Measurements from ENCODE around the gene CD74. TPM values are rescaled to one million over a fixed set of nuclear protein-coding genes. Genes with fewer than 3 reads are reported as not detected.
A peak's percentile ranks its signal among the peaks of the same experiment; 100 is the strongest.
"Not testable (repeated sequence)": the region's sequence is repeated elsewhere in the genome, so short reads cannot be mapped to it uniquely, and the experiment has no call there.

CD74 gene
- total RNA-seq, 4 donors from 2014 or later, result 118 to 1,231 (median 675) TPM

DNA sequence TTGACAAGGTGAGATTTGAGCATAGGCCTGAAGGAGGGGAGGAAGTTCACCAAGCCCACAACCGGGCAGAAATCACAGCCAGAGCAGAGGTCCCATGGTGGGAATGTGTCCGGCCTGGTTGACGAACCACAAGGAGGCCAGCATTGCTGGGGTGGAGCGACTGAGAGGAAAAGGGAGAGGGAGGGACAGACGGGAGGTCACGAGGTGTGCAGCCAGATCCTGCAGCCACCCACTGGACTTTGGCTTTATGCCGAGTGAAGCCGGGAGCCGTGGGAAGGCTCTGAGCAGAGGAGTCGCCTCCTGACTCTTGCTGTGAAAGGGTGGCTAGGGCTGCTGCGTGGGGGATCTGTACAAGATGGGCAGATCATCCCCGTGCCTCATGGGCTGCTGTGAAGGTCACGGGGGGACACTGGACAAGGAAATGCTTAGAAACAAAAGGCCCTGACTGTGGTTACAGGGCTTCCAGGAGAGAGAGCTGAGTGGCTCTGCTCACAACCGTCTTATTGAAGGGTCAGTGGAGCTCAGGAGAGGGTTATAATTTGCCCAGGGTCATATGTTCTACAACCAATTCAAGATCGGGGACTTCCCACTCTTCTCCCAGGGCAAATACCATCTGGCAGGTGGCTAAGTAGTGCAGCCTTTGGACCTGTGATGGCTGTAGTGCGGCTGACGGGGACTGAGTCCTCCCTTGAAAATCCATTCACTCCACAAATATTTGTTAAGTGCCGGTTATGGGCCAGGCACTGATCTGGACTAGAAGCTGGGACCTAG lies 15.6 kb upstream of the CD74 start:
- Histone ChIP-seq H3K27me3 (no peaks in the 10 kb centered on the region), H3K36me3 (no peaks in the 10 kb centered on the region), H3K27ac (peak overlapping the region; percentile 11 to 36), H3K9me3 (no peaks in the 10 kb centered on the region), H3K4me1 (no peaks in the 10 kb centered on the region), H3K4me3 (no peak overlapping the region)
- intact Hi-C loops (cut with DNase I; ENCODE audit: low total_unique reads), result no loop called here
- TF ChIP-seq POLR2A (IDR thresholded peaks at IDR 0.05), result no peak
- TF ChIP-seq, protein P1, sequence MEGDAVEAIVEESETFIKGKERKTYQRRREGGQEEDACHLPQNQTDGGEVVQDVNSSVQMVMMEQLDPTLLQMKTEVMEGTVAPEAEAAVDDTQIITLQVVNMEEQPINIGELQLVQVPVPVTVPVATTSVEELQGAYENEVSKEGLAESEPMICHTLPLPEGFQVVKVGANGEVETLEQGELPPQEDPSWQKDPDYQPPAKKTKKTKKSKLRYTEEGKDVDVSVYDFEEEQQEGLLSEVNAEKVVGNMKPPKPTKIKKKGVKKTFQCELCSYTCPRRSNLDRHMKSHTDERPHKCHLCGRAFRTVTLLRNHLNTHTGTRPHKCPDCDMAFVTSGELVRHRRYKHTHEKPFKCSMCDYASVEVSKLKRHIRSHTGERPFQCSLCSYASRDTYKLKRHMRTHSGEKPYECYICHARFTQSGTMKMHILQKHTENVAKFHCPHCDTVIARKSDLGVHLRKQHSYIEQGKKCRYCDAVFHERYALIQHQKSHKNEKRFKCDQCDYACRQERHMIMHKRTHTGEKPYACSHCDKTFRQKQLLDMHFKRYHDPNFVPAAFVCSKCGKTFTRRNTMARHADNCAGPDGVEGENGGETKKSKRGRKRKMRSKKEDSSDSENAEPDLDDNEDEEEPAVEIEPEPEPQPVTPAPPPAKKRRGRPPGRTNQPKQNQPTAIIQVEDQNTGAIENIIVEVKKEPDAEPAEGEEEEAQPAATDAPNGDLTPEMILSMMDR (IDR thresholded peaks at IDR 0.05), result no peak
- peak; percentile 54 to 60 for DNase-seq

DNA sequence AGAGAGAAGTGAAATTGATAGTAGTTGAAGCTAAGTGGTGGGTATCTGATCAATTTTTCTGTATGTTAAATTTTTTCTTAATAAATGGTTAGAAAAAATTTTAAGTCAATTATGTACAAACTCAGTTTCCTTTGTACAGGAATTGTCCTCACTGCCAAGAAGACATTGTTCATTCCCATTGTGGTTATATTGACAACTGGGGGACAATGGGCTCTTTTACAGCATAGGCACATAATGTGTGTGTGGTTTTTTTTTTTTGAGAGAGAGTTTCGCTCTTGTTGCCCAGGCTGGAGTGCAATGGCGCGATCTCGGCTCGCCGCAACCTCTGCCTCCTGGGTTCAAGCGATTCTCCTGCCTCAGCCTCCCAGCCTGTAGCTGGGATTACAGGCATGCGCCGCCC lies 13.5 kb upstream of the CD74 start:
- H3K4me3 ChIP-seq; DNase-seq; intact Hi-C loops (cut with DNase I; ENCODE audit: low total_unique reads); H3K27me3 ChIP-seq; H3K4me1 ChIP-seq; H3K27ac ChIP-seq; H3K36me3 ChIP-seq; H3K9me3 ChIP-seq: not testable (repeated sequence)

DNA sequence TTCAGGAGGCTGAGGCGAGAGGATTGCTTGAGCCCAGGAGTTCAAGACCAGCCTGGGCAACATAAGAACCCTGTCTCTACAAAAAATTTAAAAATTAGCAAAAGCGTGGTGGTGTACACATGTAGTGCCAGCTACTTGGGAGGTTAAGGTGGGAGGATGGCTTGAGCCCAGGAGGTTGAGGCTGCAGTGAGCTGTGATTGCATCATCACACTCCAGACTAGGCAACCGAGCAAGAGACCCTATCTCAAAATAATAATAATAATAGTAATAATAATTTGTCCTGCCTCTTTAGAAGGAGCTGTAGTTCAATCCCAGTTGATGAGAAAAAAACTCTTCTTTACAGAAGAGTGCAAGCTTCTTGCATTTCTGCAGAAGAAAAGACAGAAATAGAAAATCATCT lies 10.0 kb upstream of the CD74 start:
- DNase-seq, result no peak
- intact Hi-C loops (cut with DNase I; ENCODE audit: low total_unique reads), result no loop called here
- Histone ChIP-seq H3K27me3 (no peaks in the 10 kb centered on the region), H3K9me3 (no peaks in the 10 kb centered on the region), H3K36me3 (no peaks in the 10 kb centered on the region), H3K4me1 (no peaks in the 10 kb centered on the region), H3K4me3 (no peak overlapping the region), H3K27ac (no peak overlapping the region)
- TF ChIP-seq POLR2A (IDR thresholded peaks at IDR 0.05), result no peak
- TF ChIP-seq, protein P1 (IDR thresholded peaks at IDR 0.05), result no peak

DNA sequence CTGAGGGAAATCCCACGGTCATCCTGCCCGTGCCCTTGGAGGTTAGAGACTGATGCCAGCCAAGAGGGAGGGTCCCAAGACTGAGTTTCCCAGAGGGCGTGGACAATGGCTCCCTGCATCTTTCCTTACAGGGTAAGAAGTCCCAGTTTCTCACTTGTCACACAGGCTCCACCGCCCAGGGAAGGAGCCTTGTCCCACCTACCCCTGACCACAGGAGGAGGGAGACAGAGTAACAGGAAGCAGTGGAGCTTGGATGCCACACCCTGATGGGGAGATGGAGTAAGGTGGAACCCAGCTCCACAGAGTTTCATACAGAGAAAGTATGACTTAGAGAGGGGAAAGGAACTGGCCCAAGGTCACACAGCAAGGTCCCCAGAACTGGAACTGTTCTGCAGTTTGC lies 9.4 kb upstream of the CD74 start:
- no peaks in the 10 kb centered on the region for H3K4me1 ChIP-seq
- no peaks in the 10 kb centered on the region for H3K27me3 ChIP-seq
- intact Hi-C loops (cut with DNase I; ENCODE audit: low total_unique reads), result no loop called here
- TF ChIP-seq, protein P1 (IDR thresholded peaks at IDR 0.05), result no peak
- H3K36me3 ChIP-seq, result no peaks in the 10 kb centered on the region
- H3K27ac ChIP-seq, result no peak overlapping the region
- H3K9me3 ChIP-seq, result no peaks in the 10 kb centered on the region
- DNase-seq, result no peak
- H3K4me3 ChIP-seq, result no peak overlapping the region

DNA sequence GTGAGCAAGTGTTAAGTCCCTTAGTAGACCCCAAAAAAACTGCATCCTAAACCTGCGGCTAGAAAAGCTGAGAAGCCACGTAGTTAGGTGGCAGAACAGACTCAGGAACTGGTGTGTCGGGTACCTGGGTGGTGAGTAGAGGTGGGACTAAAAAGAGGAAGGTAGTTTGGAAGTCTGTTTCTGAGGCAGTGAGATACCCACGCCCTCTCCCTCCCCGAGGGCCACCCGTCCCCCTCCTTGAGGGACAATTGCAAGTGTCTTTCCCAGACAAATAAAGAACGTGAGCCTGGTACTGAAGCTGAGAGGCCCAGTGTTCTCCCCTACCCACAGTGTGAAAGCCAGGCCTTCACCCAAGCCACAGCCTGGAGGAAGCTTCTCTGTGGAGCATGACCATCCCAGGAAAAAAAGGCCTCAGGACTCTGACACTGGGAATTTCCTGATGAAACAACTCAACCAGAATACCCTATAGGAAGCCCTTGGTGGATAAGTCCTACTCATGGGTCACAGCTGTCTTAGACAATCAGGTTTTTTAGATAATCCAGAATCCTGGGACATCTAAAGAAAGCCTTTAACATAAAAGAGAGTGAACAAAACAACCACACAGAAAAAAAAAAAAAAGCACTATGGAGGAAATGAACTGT lies 7.0 kb upstream of the CD74 start:
- no peaks in the 10 kb centered on the region for H3K4me1 ChIP-seq
- no peak for DNase-seq
- H3K9me3 ChIP-seq, result no peaks in the 10 kb centered on the region
- H3K27ac ChIP-seq, result no peak overlapping the region
- no peak overlapping the region for H3K4me3 ChIP-seq
- H3K36me3 ChIP-seq, result no peaks in the 10 kb centered on the region
- H3K27me3 ChIP-seq, result no peaks in the 10 kb centered on the region
- intact Hi-C loops (cut with DNase I; ENCODE audit: low total_unique reads), result no loop called here
- TF ChIP-seq, protein P1 (IDR thresholded peaks at IDR 0.05), result no peak
- no peak for TF ChIP-seq POLR2A (IDR thresholded peaks at IDR 0.05)

DNA sequence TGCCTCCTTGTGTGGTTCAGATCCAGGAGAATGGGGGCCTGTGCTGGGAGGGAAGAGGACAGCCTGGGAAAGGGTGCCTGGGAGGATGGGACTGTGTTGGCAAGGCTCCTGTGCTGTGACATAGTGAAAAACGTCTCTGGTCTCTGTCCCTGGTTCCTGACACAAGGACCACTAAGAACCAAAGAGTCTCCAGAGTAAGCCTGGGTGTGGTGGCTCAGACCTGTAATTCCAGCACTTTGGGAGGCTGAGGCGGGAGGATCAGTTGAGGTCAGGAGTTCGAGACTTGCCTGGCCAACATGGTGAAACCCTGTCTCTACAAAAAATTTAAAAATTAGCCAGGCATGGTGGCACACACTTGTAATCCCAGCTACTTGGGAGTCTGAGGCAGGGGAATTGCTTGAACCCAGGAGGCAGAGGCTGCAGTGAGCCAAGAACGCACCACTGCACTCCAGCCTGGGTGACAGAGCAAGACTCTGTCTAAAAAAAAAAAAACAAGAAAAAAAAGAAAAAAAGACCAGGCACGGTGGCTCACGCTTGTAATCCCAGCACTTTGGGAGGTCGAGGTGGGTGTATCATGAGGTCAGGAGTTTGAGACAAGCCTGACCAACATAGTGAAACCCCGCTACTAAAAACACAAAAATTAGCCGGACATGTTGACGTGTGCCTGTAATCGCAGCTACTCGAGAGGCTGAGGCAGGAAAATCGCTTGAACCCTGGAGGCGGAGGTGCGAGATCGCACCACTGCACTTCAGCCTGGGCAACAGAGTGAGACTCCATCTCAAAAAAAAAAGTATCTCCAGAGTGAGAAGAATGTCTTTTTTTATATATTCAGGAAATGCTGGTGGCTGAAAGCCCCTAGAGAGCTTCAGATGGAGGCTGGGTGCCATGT lies 1.4 kb upstream of the CD74 start:
- peak overlapping the region; percentile 79 to 80 for H3K27ac ChIP-seq
- H3K4me1 ChIP-seq; intact Hi-C loops (cut with DNase I; ENCODE audit: low total_unique reads); H3K4me3 ChIP-seq; H3K9me3 ChIP-seq; H3K36me3 ChIP-seq; H3K27me3 ChIP-seq; DNase-seq: not testable (repeated sequence)

Measured in uterus (tissue), 4 donors.